GM19372 (cell line): ENCODE measurements around the gene CUX1.

Source experiments
- ATAC-seq: cut with Tn5 transposase; IDR thresholded peaks from one replicate; pipeline ENCODE4 v1.9.1; 2021; ENCODE audit warnings: mild to moderate bottlenecking, low read depth, moderate library complexity; ENCODE audit not compliant: unreplicated experiment

The CUX1 gene, protein sequence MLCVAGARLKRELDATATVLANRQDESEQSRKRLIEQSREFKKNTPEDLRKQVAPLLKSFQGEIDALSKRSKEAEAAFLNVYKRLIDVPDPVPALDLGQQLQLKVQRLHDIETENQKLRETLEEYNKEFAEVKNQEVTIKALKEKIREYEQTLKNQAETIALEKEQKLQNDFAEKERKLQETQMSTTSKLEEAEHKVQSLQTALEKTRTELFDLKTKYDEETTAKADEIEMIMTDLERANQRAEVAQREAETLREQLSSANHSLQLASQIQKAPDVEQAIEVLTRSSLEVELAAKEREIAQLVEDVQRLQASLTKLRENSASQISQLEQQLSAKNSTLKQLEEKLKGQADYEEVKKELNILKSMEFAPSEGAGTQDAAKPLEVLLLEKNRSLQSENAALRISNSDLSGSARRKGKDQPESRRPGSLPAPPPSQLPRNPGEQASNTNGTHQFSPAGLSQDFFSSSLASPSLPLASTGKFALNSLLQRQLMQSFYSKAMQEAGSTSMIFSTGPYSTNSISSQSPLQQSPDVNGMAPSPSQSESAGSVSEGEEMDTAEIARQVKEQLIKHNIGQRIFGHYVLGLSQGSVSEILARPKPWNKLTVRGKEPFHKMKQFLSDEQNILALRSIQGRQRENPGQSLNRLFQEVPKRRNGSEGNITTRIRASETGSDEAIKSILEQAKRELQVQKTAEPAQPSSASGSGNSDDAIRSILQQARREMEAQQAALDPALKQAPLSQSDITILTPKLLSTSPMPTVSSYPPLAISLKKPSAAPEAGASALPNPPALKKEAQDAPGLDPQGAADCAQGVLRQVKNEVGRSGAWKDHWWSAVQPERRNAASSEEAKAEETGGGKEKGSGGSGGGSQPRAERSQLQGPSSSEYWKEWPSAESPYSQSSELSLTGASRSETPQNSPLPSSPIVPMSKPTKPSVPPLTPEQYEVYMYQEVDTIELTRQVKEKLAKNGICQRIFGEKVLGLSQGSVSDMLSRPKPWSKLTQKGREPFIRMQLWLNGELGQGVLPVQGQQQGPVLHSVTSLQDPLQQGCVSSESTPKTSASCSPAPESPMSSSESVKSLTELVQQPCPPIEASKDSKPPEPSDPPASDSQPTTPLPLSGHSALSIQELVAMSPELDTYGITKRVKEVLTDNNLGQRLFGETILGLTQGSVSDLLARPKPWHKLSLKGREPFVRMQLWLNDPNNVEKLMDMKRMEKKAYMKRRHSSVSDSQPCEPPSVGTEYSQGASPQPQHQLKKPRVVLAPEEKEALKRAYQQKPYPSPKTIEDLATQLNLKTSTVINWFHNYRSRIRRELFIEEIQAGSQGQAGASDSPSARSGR (N-terminal part only)

GRCh38 chr7:101817471-101818286 is at the start of gene CUX1:
TSS of gene CUX1 (plus strand) at chr7:101817626. CDS start at chr7:101817640, 14 bp downstream.
- ATAC-seq, result no peak

DNA sequence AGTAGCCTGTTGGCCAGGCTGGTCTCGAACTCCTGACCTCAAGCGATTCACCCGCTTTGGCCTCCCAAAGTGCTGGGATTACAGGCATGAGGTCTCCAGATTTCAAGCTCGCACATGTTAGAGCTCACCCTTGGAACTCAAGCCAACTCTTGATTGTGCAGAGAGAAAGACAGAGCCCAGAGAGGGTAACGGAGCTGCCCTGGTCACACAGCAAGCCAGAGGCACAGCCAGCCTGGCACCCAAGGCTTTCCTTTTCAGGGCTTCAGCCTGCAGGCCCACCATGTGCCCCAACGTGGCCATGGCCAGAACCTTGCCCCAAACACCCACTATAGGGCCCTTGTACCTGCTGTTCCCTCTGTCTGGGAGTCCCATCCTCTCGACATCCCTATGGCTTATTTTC is 49.1 kb upstream of the CUX1 start:
- ATAC-seq, result no peak

GRCh38 chr7:101770466-101770865 is 47.0 kb upstream of the CUX1 start:
- ATAC-seq, result no peak

GRCh38 chr7:101772508-101773211 is 44.8 kb upstream of the CUX1 start:
- ATAC-seq, result no peak

DNA sequence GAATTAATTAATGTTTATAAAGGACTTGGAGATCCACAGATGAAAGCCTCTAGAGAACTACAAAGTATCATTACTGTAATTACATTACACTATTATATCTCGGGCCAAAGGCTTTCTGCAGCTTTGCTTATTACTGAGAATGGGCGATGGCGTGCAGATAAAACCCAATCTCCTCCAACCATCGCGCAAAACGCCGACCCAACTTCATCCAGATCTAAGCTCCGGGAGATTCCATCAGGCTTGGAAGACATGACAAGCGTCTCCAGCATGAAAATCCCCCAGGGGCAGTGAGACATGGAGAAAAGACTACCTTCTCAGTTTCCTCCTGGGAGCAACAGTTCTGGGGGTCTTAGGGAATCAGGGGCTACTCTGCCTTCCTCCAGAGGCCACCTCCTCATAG is 42.2 kb upstream of the CUX1 start:
- ATAC-seq, result no peak

DNA sequence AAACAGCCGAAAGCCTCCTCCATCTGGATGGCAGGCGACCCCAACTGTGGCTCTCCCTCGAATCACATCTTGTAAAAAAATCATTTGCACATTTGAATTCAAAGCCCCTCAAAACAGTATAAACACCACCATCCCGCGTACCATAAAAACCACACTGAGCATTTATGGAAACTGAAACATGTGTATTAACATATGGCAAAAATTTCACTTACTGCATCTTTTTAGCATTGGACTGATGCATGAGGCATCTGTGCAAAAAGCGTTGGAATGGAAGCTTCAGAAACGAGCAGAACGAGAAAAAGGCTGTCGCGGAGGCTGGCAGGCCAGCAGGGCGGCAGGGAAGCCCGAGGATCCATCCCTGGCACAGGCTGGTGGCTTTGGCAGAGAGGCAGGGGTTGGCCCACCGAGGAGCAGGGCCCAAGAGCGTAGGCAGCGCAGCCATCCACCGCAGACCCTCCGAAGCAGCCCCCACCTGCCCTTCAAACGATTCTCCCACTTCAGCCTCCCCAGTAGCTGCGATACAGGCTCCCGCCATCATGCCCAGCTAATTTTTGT is 39.3 kb upstream of the CUX1 start:
- ATAC-seq, result no peak

DNA sequence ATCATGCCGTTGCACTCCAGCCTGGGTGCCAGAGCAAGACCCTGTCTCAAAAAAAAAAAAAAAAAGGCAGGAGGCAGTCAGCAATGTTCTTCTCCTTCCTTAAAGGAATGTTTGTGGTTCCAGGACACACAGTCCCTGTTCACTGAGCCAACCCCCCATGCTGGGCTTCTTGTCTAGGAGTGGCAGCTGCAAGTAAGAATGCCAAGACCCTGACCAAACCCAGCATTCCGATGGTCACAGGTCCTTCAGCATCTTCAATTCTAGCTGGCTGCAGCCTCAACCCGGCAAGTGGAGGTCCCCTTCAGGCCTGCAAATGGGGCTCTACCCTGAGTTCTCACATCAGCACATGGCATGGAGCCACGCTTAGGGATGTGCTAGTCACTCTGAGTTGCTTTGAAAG is 38.2 kb upstream of the CUX1 start:
- ATAC-seq, result no peak

GRCh38 chr7:101780281-101780680 is 37.1 kb upstream of the CUX1 start:
- ATAC-seq, result no peak

DNA sequence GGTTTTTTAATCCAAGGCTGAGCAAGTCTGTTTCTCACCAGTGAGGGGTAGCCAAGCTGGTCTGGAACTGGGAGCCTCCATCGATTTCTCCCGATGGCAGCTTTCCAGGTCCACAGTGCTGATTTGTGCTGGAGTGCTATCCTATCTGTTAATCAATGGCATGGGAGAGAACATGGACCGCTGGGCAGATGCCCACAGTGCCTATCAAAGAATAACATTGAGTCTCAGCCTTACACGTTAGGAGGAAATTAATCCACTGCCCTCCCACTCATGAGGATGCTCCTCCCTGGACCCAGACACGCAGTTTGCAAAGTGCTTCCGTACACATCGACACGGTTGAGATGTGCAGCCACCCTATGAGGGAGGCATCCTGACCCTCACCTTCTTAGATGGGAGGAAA is 36.0 kb upstream of the CUX1 start:
- ATAC-seq, result no peak

DNA sequence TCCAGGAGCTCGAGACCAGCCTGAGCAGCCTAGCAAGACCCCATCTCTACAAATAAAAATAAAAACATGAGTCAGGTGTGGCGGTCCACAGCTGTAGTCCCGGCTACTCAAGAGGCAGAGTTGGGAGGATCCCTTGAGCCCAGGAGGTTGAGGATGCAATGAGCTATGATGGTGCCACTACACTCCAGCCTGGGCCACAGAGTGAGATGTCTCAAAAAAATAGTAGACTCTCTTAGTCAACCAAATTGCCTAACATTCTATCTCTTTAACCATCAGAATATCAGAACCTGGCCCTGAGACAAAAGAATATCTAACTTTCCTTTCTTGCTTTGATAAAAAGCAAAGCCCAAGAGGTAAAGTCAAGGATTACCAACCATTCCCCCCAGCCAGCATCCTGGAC is 35.0 kb upstream of the CUX1 start:
- no peak for ATAC-seq

DNA sequence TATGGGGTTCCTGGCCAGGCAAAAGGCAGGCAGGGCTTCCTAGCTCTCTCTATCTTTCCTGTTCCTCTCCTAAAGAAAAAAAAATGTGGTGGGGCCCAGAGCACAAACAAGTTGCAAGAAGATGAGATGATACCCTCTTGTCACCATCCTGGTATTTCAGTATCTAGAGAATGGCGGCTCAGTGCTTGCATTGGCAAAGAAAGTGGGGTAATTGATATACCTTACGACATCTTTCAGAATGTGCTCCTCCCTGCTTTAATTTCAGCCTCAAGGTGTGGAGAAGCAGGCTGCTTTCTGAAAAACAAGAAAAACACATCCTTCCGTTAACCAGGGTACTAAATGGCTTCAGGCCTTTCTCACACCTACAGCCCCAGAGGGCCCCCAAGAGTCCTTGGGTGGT is 34.5 kb upstream of the CUX1 start:
- ATAC-seq, result no peak

DNA sequence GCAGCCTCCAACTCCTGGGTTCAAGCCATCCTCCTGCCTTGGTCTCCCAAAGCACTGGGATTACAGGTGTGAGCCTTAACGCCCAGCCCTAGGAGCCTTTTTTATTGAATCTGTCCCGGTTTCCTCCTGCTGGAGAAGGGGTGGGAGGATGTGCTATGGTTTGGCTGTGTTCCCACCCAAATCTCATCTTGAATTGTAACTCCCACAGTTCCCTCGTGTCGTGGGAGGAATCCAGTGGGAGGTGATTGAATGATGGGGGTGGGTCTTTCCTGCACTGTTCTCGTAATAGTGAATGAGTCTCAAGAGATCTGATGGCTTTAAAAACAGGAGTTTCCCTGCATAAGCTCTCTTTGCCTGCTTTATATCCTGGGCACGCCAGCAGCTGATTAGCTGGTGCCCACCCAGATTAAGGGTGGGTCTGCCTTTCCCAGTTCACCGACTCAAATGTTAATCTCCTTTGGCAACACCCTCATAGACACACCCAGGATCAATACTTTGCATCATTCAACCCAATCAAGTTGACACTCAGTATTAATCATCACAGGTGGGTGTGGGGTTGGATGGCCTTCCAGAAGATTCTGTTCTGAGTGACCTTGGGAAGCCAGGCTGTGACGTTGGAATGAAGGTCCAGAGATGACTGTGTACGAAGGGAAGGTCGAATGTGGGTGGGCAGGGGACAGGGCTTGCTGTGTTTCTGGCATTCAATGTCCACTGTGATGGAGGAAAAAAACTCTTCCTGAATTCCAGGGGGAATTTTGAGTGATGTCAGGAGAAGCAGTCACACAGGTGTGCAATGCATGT is 33.8 kb upstream of the CUX1 start:
- no peak for ATAC-seq

DNA sequence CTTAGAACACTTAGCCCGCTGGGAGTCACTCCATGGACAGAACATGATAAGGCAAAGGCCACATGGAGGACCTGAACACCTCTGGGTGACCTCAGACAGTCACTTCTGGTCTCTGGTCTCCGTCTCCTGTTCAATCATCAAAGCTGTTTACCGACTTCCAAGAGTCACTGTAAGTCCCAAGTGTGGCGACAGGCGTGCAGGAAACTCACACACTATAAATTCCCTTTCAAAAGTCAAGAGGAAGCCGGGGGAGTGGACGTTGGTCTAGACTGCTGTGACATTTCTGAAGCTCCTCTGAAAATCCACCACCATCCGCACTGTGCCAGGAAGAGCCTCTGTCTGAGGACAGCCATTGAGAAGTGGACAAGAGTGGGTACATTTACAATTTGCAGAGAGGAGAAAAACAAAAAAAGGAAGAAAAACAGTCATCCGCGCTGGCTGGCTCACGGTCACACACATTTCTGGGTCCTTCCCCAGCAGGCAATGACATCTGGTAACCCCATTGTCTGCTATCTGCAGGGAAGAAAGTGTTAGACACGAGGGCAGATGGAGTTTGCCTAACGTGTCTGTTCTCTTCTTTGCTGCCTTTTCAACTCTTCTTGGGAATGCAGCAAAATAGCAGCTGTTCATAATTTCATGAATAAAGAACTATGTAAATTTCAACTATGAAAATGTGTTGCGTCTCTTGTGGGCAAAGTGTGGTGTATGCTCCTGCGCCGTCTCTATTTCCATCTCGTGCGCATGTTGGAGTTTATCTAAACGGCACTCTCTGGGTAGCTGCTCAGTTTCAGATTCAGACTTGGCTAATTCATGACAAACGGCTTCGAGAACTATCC is 32.9 kb upstream of the CUX1 start:
- ATAC-seq, result no peak

GRCh38 chr7:101787864-101788263 is 29.6 kb upstream of the CUX1 start:
- ATAC-seq, result no peak

DNA sequence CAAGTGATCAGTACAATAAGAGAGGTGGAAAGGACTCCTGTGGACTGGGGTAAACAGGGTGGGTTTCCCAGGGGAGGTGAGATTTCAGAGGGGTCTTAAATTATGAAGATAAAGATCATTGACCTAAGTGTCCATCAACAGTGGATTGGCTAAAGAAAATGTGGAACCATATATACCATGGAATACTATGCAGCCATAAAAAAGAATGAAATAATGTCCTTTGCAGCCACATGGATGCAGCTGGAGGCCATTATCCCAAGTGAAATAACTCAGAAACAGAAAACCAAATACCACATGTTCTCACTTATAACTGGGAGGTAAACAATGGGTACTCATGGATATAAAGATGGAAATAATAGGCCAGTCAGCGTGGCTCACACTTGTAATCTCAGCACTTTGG is 28.9 kb upstream of the CUX1 start:
- no peak for ATAC-seq

GRCh38 chr7:101790566-101791293 is 26.7 kb upstream of the CUX1 start:
- ATAC-seq, result no peak
